GM19025 (cell line): ENCODE data around the gene FADS2.

Experiments used
- ATAC-seq: cut with Tn5 transposase; IDR thresholded peaks from one replicate; pipeline ENCODE4 v1.9.1; 2021; ENCODE audit warnings: mild to moderate bottlenecking, low read depth, moderate library complexity; ENCODE audit not compliant: unreplicated experiment

The FADS2 gene

GRCh38 chr11:61883327-61883726 lies 55.2 kb downstream of the FADS2 start:
- ATAC-seq: no peak

- no peak for ATAC-seq
These were observed 55.8 kb downstream of the FADS2 start for GRCh38 chr11:61883947-61884346.

GRCh38 chr11:61885166-61885778 lies 57.2 kb downstream of the FADS2 start:
- ATAC-seq: no peak

- no peak for ATAC-seq
These were observed 57.9 kb downstream of the FADS2 start for GRCh38 chr11:61885784-61886580.

GRCh38 chr11:61886643-61887042 lies 58.5 kb downstream of the FADS2 start:
- no peak for ATAC-seq

- ATAC-seq: no peak
These were observed 59.9 kb downstream of the FADS2 start for GRCh38 chr11:61887839-61888494.

GRCh38 chr11:61888590-61888989 lies 60.5 kb downstream of the FADS2 start:
- ATAC-seq: no peak

- no peak for ATAC-seq
These were observed 61.7 kb downstream of the FADS2 start for GRCh38 chr11:61889831-61890230.

GRCh38 chr11:61890529-61891330 lies 62.6 kb downstream of the FADS2 start:
- peak; percentile 20 for ATAC-seq

GRCh38 chr11:61891331-61892084 lies 63.4 kb downstream of the FADS2 start, which contains the start of gene FADS3:
Gene FADS3 (minus strand): TSS chr11:61891545. CDS start chr11:61891381, 164 bp downstream.
- peak; percentile 63 for ATAC-seq

GRCh38 chr11:61892085-61892370 lies 63.9 kb downstream of the FADS2 start:
- ATAC-seq: peak; percentile 23

- ATAC-seq: no peak
These were observed 65.9 kb downstream of the FADS2 start for GRCh38 chr11:61893981-61894380.

- no peak for ATAC-seq
These were observed 67.1 kb downstream of the FADS2 start for GRCh38 chr11:61895046-61895717.

GRCh38 chr11:61895718-61896059 lies 67.6 kb downstream of the FADS2 start:
- no peak for ATAC-seq

- no peak for ATAC-seq
These were observed 68.7 kb downstream of the FADS2 start for GRCh38 chr11:61896665-61897386.

GRCh38 chr11:61897387-61898246 lies 69.5 kb downstream of the FADS2 start:
- no peak for ATAC-seq

GRCh38 chr11:61898247-61898582 lies 70.1 kb downstream of the FADS2 start:
- ATAC-seq: no peak

- ATAC-seq: peak; percentile 80
These were observed 71.2 kb downstream of the FADS2 start for GRCh38 chr11:61899146-61899841.
